GM12864 (cell line): ENCODE results near the gene GATC.

Experiments used
- DNase-seq: peaks from one replicate; pipeline ENCODE4 v3.0.0-alpha.2; 2011; ENCODE audit warnings: low read depth
- H3K4me3 ChIP-seq: 2 replicates; pipeline ENCODE4 v1.5.1; 2011; ENCODE audit warnings: mild to moderate bottlenecking, low read depth, low read length, control low read depth
- CTCF ChIP-seq: IDR thresholded peaks from 2 replicates; pipeline ENCODE4 v1.5.1; 2011; ENCODE audit warnings: low read depth, mild to moderate bottlenecking, moderate library complexity, low read length, control low read depth, inconsistent platforms; ENCODE audit errors: missing control alignments

GATC gene

GRCh38 chr12:120498870-120499515, 52.7 kb downstream of the GATC start:
- DNase-seq: no peak
- no peak for TF ChIP-seq CTCF
- no peak overlapping the region for H3K4me3 ChIP-seq

- TF ChIP-seq CTCF: no peak
- no peak overlapping the region for H3K4me3 ChIP-seq
- DNase-seq: no peak
Measured at GRCh38 chr12:120500581-120500980, 54.3 kb downstream of the GATC start.

GRCh38 chr12:120504587-120504986, 58.3 kb downstream of the GATC start:
- no peak for DNase-seq
- no peak for TF ChIP-seq CTCF
- H3K4me3 ChIP-seq: no peak overlapping the region

GRCh38 chr12:120508537-120508936, 62.3 kb downstream of the GATC start:
- no peak for DNase-seq
- TF ChIP-seq CTCF: no peak
- H3K4me3 ChIP-seq: no peak overlapping the region
